ENCODE data around the gene DNAJC10. TPM values are rescaled to one million over a fixed set of nuclear protein-coding genes. Genes with fewer than 3 reads are reported as not detected.

DNAJC10 gene
- polyA plus RNA-seq, 3 donors, result 25.2 to 102 (median 79.4) TPM

GRCh38 chr2:182826064-182826463 lies 110.0 kb downstream of the DNAJC10 start:
- no peak overlapping the region for H3K9ac ChIP-seq (ENCODE audit: insufficient read depth, low read length, poor library complexity, severe bottlenecking)
- no peaks in the 10 kb centered on the region for H3K79me2 ChIP-seq (ENCODE audit: insufficient read depth, low read length)
- H3K27ac Mint-ChIP-seq, result no peak overlapping the region
- H3K9me3 ChIP-seq (replicated peaks in 1 of 2; ENCODE audit: control insufficient read depth in 1 of 2, insufficient read depth in 1 of 2, low read length in 2 of 2), result no peaks in the 10 kb centered on the region
- no peaks in the 10 kb centered on the region for H3K36me3 ChIP-seq (replicated peaks in 1 of 2; ENCODE audit: control insufficient read depth in 1 of 2, insufficient read depth in 2 of 2, low read length in 2 of 2)
- no peak overlapping the region for H3K4me3 ChIP-seq (replicated peaks in 1 of 3; ENCODE audit: low read depth in 2 of 3, low read length in 3 of 3)
- no peak overlapping the region for H3K4me2 ChIP-seq (replicated peaks; ENCODE audit: extremely low read depth, low read length, poor library complexity, severe bottlenecking)
- no CpG with 5 or more reads among the region's 1 CpG for WGBS (ENCODE audit: insufficient coverage)
- H3K27me3 ChIP-seq (ENCODE audit: control insufficient read depth in 2 of 2, insufficient read depth in 2 of 2, low read length in 2 of 2), result no peaks in the 10 kb centered on the region
- DNase-seq, result no peak
- H3K27ac ChIP-seq (ENCODE audit: low read depth in 1 of 2, low read length in 2 of 2), result no peak overlapping the region
- H3K4me1 ChIP-seq (ENCODE audit: control insufficient read depth in 1 of 2, insufficient read depth in 2 of 2, low read length in 2 of 2), result no peaks in the 10 kb centered on the region
- H3K4me3 Mint-ChIP-seq, result no peak overlapping the region
- no peak overlapping the region for H2AFZ ChIP-seq (ENCODE audit: insufficient read depth, low read depth, low read length, poor library complexity, severe bottlenecking)
- H3K9me3 Mint-ChIP-seq, result peaks cover 0 to 2% (median 0%) of the 10 kb centered on the region in 7 donors
- no peak for TF ChIP-seq CTCF (IDR thresholded peaks at IDR 0.05)
- H3K36me3 Mint-ChIP-seq, result no peaks in the 10 kb centered on the region
- H4K20me1 ChIP-seq (ENCODE audit: insufficient read depth, low read length), result no peaks in the 10 kb centered on the region
- intact Hi-C loops (cut with micrococcal nuclease), result no loop called here
- H3K4me1 Mint-ChIP-seq, result no peaks in the 10 kb centered on the region
- peaks cover 0 to 5% (median 0%) of the 10 kb centered on the region in 3 donors for H3K27me3 Mint-ChIP-seq (ENCODE audit: low read depth in 3 of 3)

GRCh38 chr2:182826496-182826895 lies 110.4 kb downstream of the DNAJC10 start:
- no peaks in the 10 kb centered on the region for H3K9me3 ChIP-seq (replicated peaks in 1 of 2; ENCODE audit: control insufficient read depth in 1 of 2, insufficient read depth in 1 of 2, low read length in 2 of 2)
- Mint-ChIP-seq H3K4me3 (no peak overlapping the region), H3K27ac (no peak overlapping the region), H3K27me3 (ENCODE audit: low read depth in 3 of 3) (peaks cover 0 to 4% (median 0%) of the 10 kb centered on the region in 3 donors), H3K9me3 (peaks cover 0 to 2% (median 0%) of the 10 kb centered on the region in 7 donors), H3K4me1 (no peaks in the 10 kb centered on the region), H3K36me3 (no peaks in the 10 kb centered on the region)
- DNase-seq, result no peak
- no peak for TF ChIP-seq CTCF (IDR thresholded peaks at IDR 0.05)
- no peak overlapping the region for H3K27ac ChIP-seq (ENCODE audit: low read depth in 1 of 2, low read length in 2 of 2)
- no peaks in the 10 kb centered on the region for H4K20me1 ChIP-seq (ENCODE audit: insufficient read depth, low read length)
- no peaks in the 10 kb centered on the region for H3K4me1 ChIP-seq (ENCODE audit: control insufficient read depth in 1 of 2, insufficient read depth in 2 of 2, low read length in 2 of 2)
- H3K4me3 ChIP-seq (replicated peaks in 1 of 3; ENCODE audit: low read depth in 2 of 3, low read length in 3 of 3), result no peak overlapping the region
- no peak overlapping the region for H3K4me2 ChIP-seq (replicated peaks; ENCODE audit: extremely low read depth, low read length, poor library complexity, severe bottlenecking)
- H2AFZ ChIP-seq (ENCODE audit: insufficient read depth, low read depth, low read length, poor library complexity, severe bottlenecking), result no peak overlapping the region
- no peaks in the 10 kb centered on the region for H3K27me3 ChIP-seq (ENCODE audit: control insufficient read depth in 2 of 2, insufficient read depth in 2 of 2, low read length in 2 of 2)
- H3K36me3 ChIP-seq (replicated peaks in 1 of 2; ENCODE audit: control insufficient read depth in 1 of 2, insufficient read depth in 2 of 2, low read length in 2 of 2), result no peaks in the 10 kb centered on the region
- no peaks in the 10 kb centered on the region for H3K79me2 ChIP-seq (ENCODE audit: insufficient read depth, low read length)
- intact Hi-C loops (cut with micrococcal nuclease), result no loop called here
- no peak overlapping the region for H3K9ac ChIP-seq (ENCODE audit: insufficient read depth, low read length, poor library complexity, severe bottlenecking)
- 100% methylated on average over 1 of the region's 3 CpGs for WGBS (ENCODE audit: insufficient coverage)

All from CD14-positive monocyte (primary cell).